Measurements from ENCODE around the gene PNKD.

Gene PNKD

DNA sequence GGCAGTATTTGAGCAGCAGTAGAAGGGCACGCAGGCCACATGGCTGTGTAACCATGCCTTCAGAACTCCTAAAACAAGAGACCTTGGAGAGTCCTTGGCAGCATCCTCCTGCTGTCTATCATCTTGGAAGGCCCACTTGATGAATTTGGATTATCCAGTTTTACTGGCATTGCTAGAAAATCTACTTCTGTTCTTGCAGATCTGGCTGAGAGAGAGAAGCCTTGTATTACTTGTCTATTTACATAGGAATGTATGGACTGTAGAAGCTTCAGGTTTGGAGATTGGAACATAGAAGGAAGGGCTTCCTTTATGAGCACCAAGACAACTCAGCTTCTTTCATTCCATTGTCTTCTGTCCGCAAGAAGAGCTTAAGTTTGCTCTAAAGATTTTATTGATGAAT, 25.7 kb upstream of the PNKD start:
- TF ChIP-seq GABPA (IDR thresholded peaks at IDR 0.05; ENCODE audit: low read depth) (no peak), POLR2AphosphoS5 (IDR thresholded peaks at IDR 0.05; ENCODE audit: low read depth) (no peak), SPI1 (IDR thresholded peaks at IDR 0.05; ENCODE audit: borderline replicate concordance, low read depth) (no peak)
- TF ChIP-seq, protein P1, sequence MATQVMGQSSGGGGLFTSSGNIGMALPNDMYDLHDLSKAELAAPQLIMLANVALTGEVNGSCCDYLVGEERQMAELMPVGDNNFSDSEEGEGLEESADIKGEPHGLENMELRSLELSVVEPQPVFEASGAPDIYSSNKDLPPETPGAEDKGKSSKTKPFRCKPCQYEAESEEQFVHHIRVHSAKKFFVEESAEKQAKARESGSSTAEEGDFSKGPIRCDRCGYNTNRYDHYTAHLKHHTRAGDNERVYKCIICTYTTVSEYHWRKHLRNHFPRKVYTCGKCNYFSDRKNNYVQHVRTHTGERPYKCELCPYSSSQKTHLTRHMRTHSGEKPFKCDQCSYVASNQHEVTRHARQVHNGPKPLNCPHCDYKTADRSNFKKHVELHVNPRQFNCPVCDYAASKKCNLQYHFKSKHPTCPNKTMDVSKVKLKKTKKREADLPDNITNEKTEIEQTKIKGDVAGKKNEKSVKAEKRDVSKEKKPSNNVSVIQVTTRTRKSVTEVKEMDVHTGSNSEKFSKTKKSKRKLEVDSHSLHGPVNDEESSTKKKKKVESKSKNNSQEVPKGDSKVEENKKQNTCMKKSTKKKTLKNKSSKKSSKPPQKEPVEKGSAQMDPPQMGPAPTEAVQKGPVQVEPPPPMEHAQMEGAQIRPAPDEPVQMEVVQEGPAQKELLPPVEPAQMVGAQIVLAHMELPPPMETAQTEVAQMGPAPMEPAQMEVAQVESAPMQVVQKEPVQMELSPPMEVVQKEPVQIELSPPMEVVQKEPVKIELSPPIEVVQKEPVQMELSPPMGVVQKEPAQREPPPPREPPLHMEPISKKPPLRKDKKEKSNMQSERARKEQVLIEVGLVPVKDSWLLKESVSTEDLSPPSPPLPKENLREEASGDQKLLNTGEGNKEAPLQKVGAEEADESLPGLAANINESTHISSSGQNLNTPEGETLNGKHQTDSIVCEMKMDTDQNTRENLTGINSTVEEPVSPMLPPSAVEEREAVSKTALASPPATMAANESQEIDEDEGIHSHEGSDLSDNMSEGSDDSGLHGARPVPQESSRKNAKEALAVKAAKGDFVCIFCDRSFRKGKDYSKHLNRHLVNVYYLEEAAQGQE (IDR thresholded peaks at IDR 0.05; ENCODE audit: insufficient replicate concordance, low read depth) = no peak
- TF ChIP-seq, protein P2, sequence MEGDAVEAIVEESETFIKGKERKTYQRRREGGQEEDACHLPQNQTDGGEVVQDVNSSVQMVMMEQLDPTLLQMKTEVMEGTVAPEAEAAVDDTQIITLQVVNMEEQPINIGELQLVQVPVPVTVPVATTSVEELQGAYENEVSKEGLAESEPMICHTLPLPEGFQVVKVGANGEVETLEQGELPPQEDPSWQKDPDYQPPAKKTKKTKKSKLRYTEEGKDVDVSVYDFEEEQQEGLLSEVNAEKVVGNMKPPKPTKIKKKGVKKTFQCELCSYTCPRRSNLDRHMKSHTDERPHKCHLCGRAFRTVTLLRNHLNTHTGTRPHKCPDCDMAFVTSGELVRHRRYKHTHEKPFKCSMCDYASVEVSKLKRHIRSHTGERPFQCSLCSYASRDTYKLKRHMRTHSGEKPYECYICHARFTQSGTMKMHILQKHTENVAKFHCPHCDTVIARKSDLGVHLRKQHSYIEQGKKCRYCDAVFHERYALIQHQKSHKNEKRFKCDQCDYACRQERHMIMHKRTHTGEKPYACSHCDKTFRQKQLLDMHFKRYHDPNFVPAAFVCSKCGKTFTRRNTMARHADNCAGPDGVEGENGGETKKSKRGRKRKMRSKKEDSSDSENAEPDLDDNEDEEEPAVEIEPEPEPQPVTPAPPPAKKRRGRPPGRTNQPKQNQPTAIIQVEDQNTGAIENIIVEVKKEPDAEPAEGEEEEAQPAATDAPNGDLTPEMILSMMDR (IDR thresholded peaks at IDR 0.05; ENCODE audit: insufficient read depth, low read length) = no peak
- Histone ChIP-seq H3K27ac (replicated peaks) (no peak overlapping the region), H3K27me3 (ENCODE audit: insufficient read depth, poor library complexity, severe bottlenecking) (no peaks in the 10 kb centered on the region), H3K4me3 (replicated peaks; ENCODE audit: insufficient read depth, low read length) (no peak overlapping the region)
- DNase-seq (ENCODE audit: low read depth in 1 of 2, low spot score in 1 of 2) = no peak

DNA sequence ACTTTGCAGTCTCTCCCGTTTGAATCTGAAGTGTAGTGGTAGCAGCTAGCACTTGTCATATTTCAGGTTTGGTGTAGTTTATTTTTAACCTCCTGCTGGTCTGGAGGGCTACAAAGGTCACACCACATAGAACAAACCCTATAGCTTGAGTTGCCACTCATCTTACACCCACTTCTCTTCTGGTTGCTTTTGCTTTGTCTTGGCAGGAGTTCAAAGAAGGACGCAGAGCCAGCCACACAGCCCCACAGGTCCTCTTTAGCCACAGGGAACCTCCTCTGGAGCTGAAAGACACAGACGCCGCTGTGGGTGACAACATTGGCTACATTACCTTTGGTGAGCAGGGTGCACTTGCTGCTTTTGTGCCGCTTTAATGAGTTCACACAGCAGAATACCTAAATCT, 25.1 kb upstream of the PNKD start:
- Histone ChIP-seq H3K27ac (replicated peaks) (no peak overlapping the region), H3K4me3 (replicated peaks; ENCODE audit: insufficient read depth, low read length) (no peak overlapping the region), H3K27me3 (ENCODE audit: insufficient read depth, poor library complexity, severe bottlenecking) (no peaks in the 10 kb centered on the region)
- no peak for DNase-seq (ENCODE audit: low read depth in 1 of 2, low spot score in 1 of 2)
- TF ChIP-seq GABPA (IDR thresholded peaks at IDR 0.05; ENCODE audit: low read depth) = no peak
- TF ChIP-seq, protein P1 (IDR thresholded peaks at IDR 0.05; ENCODE audit: insufficient replicate concordance, low read depth) = no peak
- no peak for TF ChIP-seq POLR2AphosphoS5 (IDR thresholded peaks at IDR 0.05; ENCODE audit: low read depth)

DNA sequence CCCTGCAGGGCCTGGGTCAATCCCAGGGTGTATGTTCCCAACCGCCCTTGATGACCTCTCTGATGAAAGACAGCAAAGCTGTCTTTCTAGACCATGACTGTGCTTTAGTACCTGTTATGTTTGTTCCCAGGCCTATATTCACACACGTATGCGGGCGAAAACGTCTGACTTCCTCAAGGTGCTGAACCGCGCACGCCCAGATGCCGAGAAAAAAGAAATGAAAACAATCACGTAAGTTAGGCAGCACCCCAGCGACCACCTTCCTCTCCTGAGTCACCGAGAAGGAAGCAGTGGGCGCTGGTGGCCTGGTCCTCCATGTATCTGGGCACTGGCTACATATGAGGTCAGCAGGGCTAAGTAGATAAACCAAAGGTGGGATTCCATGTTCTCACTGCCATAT, 20.6 kb upstream of the PNKD start:
- Histone ChIP-seq H3K4me3 (replicated peaks; ENCODE audit: insufficient read depth, low read length) (no peak overlapping the region), H3K27me3 (ENCODE audit: insufficient read depth, poor library complexity, severe bottlenecking) (no peaks in the 10 kb centered on the region), H3K27ac (replicated peaks) (no peak overlapping the region)
- no peak for TF ChIP-seq GABPA (IDR thresholded peaks at IDR 0.05; ENCODE audit: low read depth)
- TF ChIP-seq, protein P2 (IDR thresholded peaks at IDR 0.05; ENCODE audit: insufficient read depth, low read length) = no peak
- TF ChIP-seq, protein P1 (IDR thresholded peaks at IDR 0.05; ENCODE audit: insufficient replicate concordance, low read depth) = no peak
- no peak; the same call in 1 of the 2 replicates for TF ChIP-seq POLR2AphosphoS5 (IDR thresholded peaks at IDR 0.05; ENCODE audit: low read depth)
- no peak for TF ChIP-seq SPI1 (IDR thresholded peaks at IDR 0.05; ENCODE audit: borderline replicate concordance, low read depth)
- no peak for DNase-seq (ENCODE audit: low read depth in 1 of 2, low spot score in 1 of 2)
